ENCODE results near the gene SLC35E4. TPM values are rescaled to one million over a fixed set of nuclear protein-coding genes. Genes with fewer than 3 reads are reported as not detected.

The SLC35E4 gene
- total and polyA plus RNA-seq, 2 donors from 2014 or later, result 1.8 to 3.2 TPM

- FAIRE-seq (no peak), DNase-seq (peak in 1 of 5 donors; percentile 32)
- H3K27me3 ChIP-seq (ENCODE audit: control insufficient read depth, insufficient read depth, low read length), result no peaks in the 10 kb centered on the region
- H3K36me3 ChIP-seq (ENCODE audit: control insufficient read depth in 2 of 3, insufficient read depth in 3 of 3, low read length in 3 of 3), result no peaks in the 10 kb centered on the region
- intact Hi-C loops (cut with DNase I), result no loop called here
- no peaks in the 10 kb centered on the region for H3K4me1 ChIP-seq (ENCODE audit: control insufficient read depth in 2 of 3, insufficient read depth in 2 of 3, low read depth in 1 of 3, low read length in 3 of 3)
- no peaks in the 10 kb centered on the region for H3K9me3 ChIP-seq (ENCODE audit: control insufficient read depth in 2 of 3, insufficient read depth in 1 of 3, low read length in 3 of 3)
- no peak overlapping the region for H3K27ac ChIP-seq (ENCODE audit: low read depth in 2 of 2, low read length in 2 of 2)
- no peak overlapping the region for H3K4me3 ChIP-seq (ENCODE audit: low read length in 3 of 3)
- no peak overlapping the region for H3K9ac ChIP-seq (ENCODE audit: low read length in 3 of 3)
- no peak for TF ChIP-seq CTCF (IDR thresholded peaks at IDR 0.05; ENCODE audit: borderline replicate concordance, extremely low read depth, insufficient read depth)
These were observed 13.2 kb downstream of the SLC35E4 start for GRCh38 chr22:30648825-30649224.

DNA sequence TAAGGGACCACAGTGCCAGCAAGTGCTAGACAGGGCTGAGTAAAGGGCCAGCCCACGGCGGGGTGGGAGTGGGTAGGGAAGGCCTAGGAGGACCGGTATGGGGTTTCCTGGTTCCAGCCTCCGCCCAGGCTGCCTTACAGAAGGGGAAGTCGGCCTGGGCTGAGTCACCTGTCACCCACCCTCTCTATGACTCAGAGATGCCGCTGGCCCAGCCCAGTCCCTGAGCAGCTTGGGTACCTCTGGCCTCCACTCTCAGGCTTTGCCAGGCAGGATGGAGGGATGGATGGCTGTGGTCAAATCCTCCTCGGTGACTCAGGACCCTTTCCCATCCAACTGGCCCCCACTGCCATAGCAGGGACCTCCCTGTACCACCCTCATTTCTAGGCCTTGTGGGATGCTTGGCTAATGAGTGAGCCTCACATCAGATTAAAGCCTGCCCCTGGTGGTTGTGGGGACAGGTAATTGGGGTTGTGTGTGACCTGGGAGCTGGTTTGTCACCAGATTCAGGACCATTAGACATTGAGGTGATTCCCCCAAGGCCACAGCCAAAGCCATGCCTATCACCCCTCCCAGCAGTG, 13.9 kb downstream of the SLC35E4 start:
- Histone ChIP-seq H3K9ac (ENCODE audit: low read length in 3 of 3) (no peak overlapping the region), H3K4me1 (ENCODE audit: control insufficient read depth in 2 of 3, insufficient read depth in 2 of 3, low read depth in 1 of 3, low read length in 3 of 3) (no peaks in the 10 kb centered on the region), H3K27ac (ENCODE audit: low read depth in 2 of 2, low read length in 2 of 2) (no peak overlapping the region), H3K27me3 (ENCODE audit: control insufficient read depth, insufficient read depth, low read length) (no peaks in the 10 kb centered on the region), H3K4me3 (ENCODE audit: low read length in 3 of 3) (no peak overlapping the region), H3K9me3 (ENCODE audit: control insufficient read depth in 2 of 3, insufficient read depth in 1 of 3, low read length in 3 of 3) (no peaks in the 10 kb centered on the region), H3K36me3 (ENCODE audit: control insufficient read depth in 2 of 3, insufficient read depth in 3 of 3, low read length in 3 of 3) (no peaks in the 10 kb centered on the region)
- no peak for TF ChIP-seq CTCF (IDR thresholded peaks at IDR 0.05; ENCODE audit: borderline replicate concordance, extremely low read depth, insufficient read depth)
- DNase-seq (peak in 1 of 5 donors; percentile 89), FAIRE-seq (no peak)
- intact Hi-C loops (cut with DNase I), result no loop called here

DNA sequence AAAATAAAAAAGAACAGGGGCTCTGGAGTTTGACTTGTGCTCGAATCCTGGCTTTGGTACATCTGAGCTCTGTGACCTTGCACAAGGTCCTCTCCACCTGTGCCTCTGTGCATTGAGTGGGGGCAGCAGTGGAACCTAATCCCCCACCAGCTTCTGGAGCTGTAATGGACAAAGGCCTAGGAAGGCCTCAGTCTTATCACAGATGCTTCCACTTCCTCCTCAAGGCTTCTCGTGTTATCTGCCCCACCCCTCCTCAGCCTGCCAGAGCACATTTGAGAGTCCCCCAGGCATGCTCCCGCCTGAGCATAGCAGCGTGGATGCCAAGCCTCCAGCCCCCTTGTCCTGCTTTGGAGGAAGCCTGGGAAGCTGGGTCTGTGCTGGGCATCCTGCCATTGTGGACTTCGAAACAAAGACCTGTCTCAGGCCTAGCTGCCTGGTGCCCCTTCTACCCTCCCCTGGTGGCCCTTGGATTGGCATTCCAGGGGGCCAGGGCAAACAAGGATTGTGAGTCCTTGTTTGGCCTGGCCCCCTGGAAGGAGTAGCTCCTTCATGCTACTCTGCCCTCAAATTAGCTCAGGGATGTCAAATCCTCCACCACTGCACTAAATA, 15.0 kb downstream of the SLC35E4 start:
- no peak overlapping the region for H3K9ac ChIP-seq (ENCODE audit: low read length in 3 of 3)
- H3K9me3 ChIP-seq (ENCODE audit: control insufficient read depth in 2 of 3, insufficient read depth in 1 of 3, low read length in 3 of 3), result no peaks in the 10 kb centered on the region
- DNase-seq (peak in 1 of 5 donors; percentile 52), FAIRE-seq (no peak)
- H3K4me3 ChIP-seq (ENCODE audit: low read length in 3 of 3), result no peak overlapping the region
- no peaks in the 10 kb centered on the region for H3K27me3 ChIP-seq (ENCODE audit: control insufficient read depth, insufficient read depth, low read length)
- no peak for TF ChIP-seq CTCF (IDR thresholded peaks at IDR 0.05; ENCODE audit: borderline replicate concordance, extremely low read depth, insufficient read depth)
- no peak overlapping the region for H3K27ac ChIP-seq (ENCODE audit: low read depth in 2 of 2, low read length in 2 of 2)
- H3K4me1 ChIP-seq (ENCODE audit: control insufficient read depth in 2 of 3, insufficient read depth in 2 of 3, low read depth in 1 of 3, low read length in 3 of 3), result no peaks in the 10 kb centered on the region
- no peaks in the 10 kb centered on the region for H3K36me3 ChIP-seq (ENCODE audit: control insufficient read depth in 2 of 3, insufficient read depth in 3 of 3, low read length in 3 of 3)
- intact Hi-C loops (cut with DNase I), result no loop called here
